HepG2 (cell line): ENCODE measurements around the gene CFL1.

Experiments
- ATF3 ChIP-seq: sonication (generic); formaldehyde crosslinking; IDR thresholded peaks from 2 replicates; pipeline ENCODE4 v1.4.0; 2020; ENCODE audit warnings: missing genetic modification reagents
- CTCF ChIP-seq: sonication (generic); formaldehyde crosslinking; IDR thresholded peaks from 2 replicates; pipeline ENCODE4 v1.5.0; 2020; ENCODE audit warnings: mild to moderate bottlenecking, missing genetic modification reagents, moderate library complexity
- EP300 ChIP-seq, 3 experiments: sonication (generic) in 1 of 3; formaldehyde crosslinking in 1 of 3; IDR thresholded peaks; 2 replicates each; pipeline versions ENCODE4 v1.5.1 to v1.6.1; 2011 to 2020; ENCODE audit warnings: low read depth in 2 of 3, low read length in 2 of 3, borderline replicate concordance in 1 of 3, improper control_type of control experiment in 1 of 3, mild to moderate bottlenecking in 1 of 3, missing genetic modification reagents in 1 of 3, moderate library complexity in 1 of 3
- FIP1L1 ChIP-seq: fragments of 200-400 bp; formaldehyde crosslinking; IDR thresholded peaks from 2 replicates; pipeline ENCODE4 v1.6.1; 2018; ENCODE audit warnings: low read depth, mild to moderate bottlenecking, low read length, moderate library complexity, borderline replicate concordance; ENCODE audit not compliant: insufficient read depth
- JUND ChIP-seq: sonication (generic); formaldehyde crosslinking; IDR thresholded peaks from 2 replicates; pipeline ENCODE4 v1.8.0; 2022; ENCODE audit warnings: mild to moderate bottlenecking, missing genetic modification reagents
- KDM1A ChIP-seq: IDR thresholded peaks from 2 replicates; pipeline ENCODE4 v1.6.1; 2016; ENCODE audit warnings: missing compliant biosample characterization
- NFYB ChIP-seq: sonication (generic); formaldehyde crosslinking; IDR thresholded peaks from 2 replicates; pipeline ENCODE4 v1.4.0; 2020; ENCODE audit warnings: missing genetic modification reagents
- PTBP1 ChIP-seq: fragments of 200-400 bp; formaldehyde crosslinking; IDR thresholded peaks from 2 replicates; pipeline ENCODE4 v1.6.1; 2018; ENCODE audit warnings: low read length, low read depth; ENCODE audit not compliant: poor library complexity, severe bottlenecking
- RFX5 ChIP-seq: IDR thresholded peaks from 2 replicates; pipeline ENCODE4 v1.6.1; 2011; ENCODE audit warnings: low read depth, low read length, improper control_type of control experiment
- THRA ChIP-seq: sonication (generic); formaldehyde crosslinking; IDR thresholded peaks from 2 replicates; pipeline ENCODE4 v1.4.0; 2020; ENCODE audit warnings: missing genetic modification reagents, borderline replicate concordance
- ZNF710 ChIP-seq: sonication (generic); formaldehyde crosslinking; IDR thresholded peaks from 2 replicates; pipeline ENCODE4 v1.5.0; 2020; ENCODE audit warnings: mild to moderate bottlenecking, missing genetic modification reagents, borderline replicate concordance
- TF ChIP-seq, protein P1 (sequence below), 2 experiments: fragments of 450-650 bp in 1 of 2; sonication (generic) in 1 of 2; formaldehyde crosslinking in 1 of 2; IDR thresholded peaks; 2 replicates each; pipeline versions ENCODE4 v1.6.1 to v1.8.0; 2016 to 2022; ENCODE audit warnings: antibody characterized with exemption in 1 of 2, mild to moderate bottlenecking in 1 of 2, missing genetic modification reagents in 1 of 2

GRCh38 chr11:65814986-65815565, 42.9 kb downstream of the CFL1 start:
- no peak for TF ChIP-seq RFX5
- TF ChIP-seq NFYB (CRISPR knock-in tag): no peak
- no peak for TF ChIP-seq EP300 (IDR thresholded peaks at IDR 0.05; ENCODE audit: low read depth in 2 of 2, low read length in 2 of 2)
- TF ChIP-seq EP300 (CRISPR knock-in tag; IDR thresholded peaks at IDR 0.05; ENCODE audit: borderline replicate concordance): no peak
- no peak for TF ChIP-seq ATF3 (CRISPR knock-in tag)
- TF ChIP-seq JUND: no peak
- TF ChIP-seq CTCF: no peak
- TF ChIP-seq PTBP1: no peak
- TF ChIP-seq, protein P1, sequence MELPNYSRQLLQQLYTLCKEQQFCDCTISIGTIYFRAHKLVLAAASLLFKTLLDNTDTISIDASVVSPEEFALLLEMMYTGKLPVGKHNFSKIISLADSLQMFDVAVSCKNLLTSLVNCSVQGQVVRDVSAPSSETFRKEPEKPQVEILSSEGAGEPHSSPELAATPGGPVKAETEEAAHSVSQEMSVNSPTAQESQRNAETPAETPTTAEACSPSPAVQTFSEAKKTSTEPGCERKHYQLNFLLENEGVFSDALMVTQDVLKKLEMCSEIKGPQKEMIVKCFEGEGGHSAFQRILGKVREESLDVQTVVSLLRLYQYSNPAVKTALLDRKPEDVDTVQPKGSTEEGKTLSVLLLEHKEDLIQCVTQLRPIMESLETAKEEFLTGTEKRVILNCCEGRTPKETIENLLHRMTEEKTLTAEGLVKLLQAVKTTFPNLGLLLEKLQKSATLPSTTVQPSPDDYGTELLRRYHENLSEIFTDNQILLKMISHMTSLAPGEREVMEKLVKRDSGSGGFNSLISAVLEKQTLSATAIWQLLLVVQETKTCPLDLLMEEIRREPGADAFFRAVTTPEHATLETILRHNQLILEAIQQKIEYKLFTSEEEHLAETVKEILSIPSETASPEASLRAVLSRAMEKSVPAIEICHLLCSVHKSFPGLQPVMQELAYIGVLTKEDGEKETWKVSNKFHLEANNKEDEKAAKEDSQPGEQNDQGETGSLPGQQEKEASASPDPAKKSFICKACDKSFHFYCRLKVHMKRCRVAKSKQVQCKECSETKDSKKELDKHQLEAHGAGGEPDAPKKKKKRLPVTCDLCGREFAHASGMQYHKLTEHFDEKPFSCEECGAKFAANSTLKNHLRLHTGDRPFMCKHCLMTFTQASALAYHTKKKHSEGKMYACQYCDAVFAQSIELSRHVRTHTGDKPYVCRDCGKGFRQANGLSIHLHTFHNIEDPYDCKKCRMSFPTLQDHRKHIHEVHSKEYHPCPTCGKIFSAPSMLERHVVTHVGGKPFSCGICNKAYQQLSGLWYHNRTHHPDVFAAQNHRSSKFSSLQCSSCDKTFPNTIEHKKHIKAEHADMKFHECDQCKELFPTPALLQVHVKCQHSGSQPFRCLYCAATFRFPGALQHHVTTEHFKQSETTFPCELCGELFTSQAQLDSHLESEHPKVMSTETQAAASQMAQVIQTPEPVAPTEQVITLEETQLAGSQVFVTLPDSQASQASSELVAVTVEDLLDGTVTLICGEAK (IDR thresholded peaks at IDR 0.05): no peak
- TF ChIP-seq, protein P1 (CRISPR knock-in tag; IDR thresholded peaks at IDR 0.05): no peak
- TF ChIP-seq KDM1A (CRISPR knock-in tag): no peak
- TF ChIP-seq ZNF710 (CRISPR knock-in tag): no peak
- TF ChIP-seq THRA (CRISPR knock-in tag): no peak
- TF ChIP-seq FIP1L1: no peak
